Activated CD4-positive, CD25-positive, alpha-beta regulatory T cell treated with anti-CD3 and anti-CD28 coated beads, Interleukin-2, amount 50 U/mL, for 16 hours (primary cell): Measurements from ENCODE around the gene SLC8A1.
"Not testable (repeated sequence)": the region's sequence is repeated elsewhere in the genome, so short reads cannot be mapped to it uniquely, and the experiment has no call there.

Source experiments
- DNase-seq: peaks from one replicate; pipeline ENCODE4 v3.0.0-alpha.2; 2020; ENCODE audit warnings: low read depth, low spot score

SLC8A1 gene

GRCh38 chr2:40113272-40113968 lies 338.5 kb downstream of the SLC8A1 start:
- DNase-seq, result no peak

- no peak for DNase-seq
These were observed 342.5 kb downstream of the SLC8A1 start for GRCh38 chr2:40109381-40109780.

- no peak for DNase-seq
These were observed 343.0 kb downstream of the SLC8A1 start for GRCh38 chr2:40108851-40109250.

- no peak for DNase-seq
These were observed 345.8 kb downstream of the SLC8A1 start for GRCh38 chr2:40106061-40106460.

- no peak for DNase-seq
These were observed 346.3 kb downstream of the SLC8A1 start for GRCh38 chr2:40105593-40105992.

GRCh38 chr2:40103590-40103989 lies 348.3 kb downstream of the SLC8A1 start:
- DNase-seq, result no peak

- DNase-seq, result no peak
These were observed 348.7 kb downstream of the SLC8A1 start for GRCh38 chr2:40103163-40103562.

- no peak for DNase-seq
These were observed 349.4 kb downstream of the SLC8A1 start for GRCh38 chr2:40102447-40102846.

GRCh38 chr2:40101131-40101575 lies 350.7 kb downstream of the SLC8A1 start:
- no peak for DNase-seq

GRCh38 chr2:40100676-40101075 lies 351.2 kb downstream of the SLC8A1 start:
- no peak for DNase-seq

GRCh38 chr2:40098786-40099470 lies 353.0 kb downstream of the SLC8A1 start:
- no peak for DNase-seq

GRCh38 chr2:40097691-40098385 lies 354.1 kb downstream of the SLC8A1 start:
- DNase-seq, result no peak

GRCh38 chr2:40096360-40096759 lies 355.5 kb downstream of the SLC8A1 start:
- DNase-seq, result no peak

- no peak for DNase-seq
These were observed 356.9 kb downstream of the SLC8A1 start for GRCh38 chr2:40095000-40095399.

GRCh38 chr2:40094451-40094850 lies 357.4 kb downstream of the SLC8A1 start:
- no peak for DNase-seq

- DNase-seq, result no peak
These were observed 358.7 kb downstream of the SLC8A1 start for GRCh38 chr2:40093021-40093675.

- no peak for DNase-seq
These were observed 361.8 kb downstream of the SLC8A1 start for GRCh38 chr2:40090044-40090443.

- DNase-seq, result no peak
These were observed 364.0 kb downstream of the SLC8A1 start for GRCh38 chr2:40087927-40088326.

- DNase-seq, result no peak
These were observed 364.5 kb downstream of the SLC8A1 start for GRCh38 chr2:40087434-40087833.

GRCh38 chr2:40085786-40086185 lies 366.1 kb downstream of the SLC8A1 start:
- no peak for DNase-seq

GRCh38 chr2:40073336-40073735 lies 378.6 kb downstream of the SLC8A1 start:
- DNase-seq, result not testable (repeated sequence)
